ENCODE results near the gene NKX2-1. TPM values are rescaled to one million over a fixed set of nuclear protein-coding genes. Genes with fewer than 3 reads are reported as not detected.
A peak's percentile ranks its signal among the peaks of the same experiment; 100 is the strongest.

The NKX2-1 gene
- total RNA-seq, 1 donor from 2014 or later = not detected

DNA sequence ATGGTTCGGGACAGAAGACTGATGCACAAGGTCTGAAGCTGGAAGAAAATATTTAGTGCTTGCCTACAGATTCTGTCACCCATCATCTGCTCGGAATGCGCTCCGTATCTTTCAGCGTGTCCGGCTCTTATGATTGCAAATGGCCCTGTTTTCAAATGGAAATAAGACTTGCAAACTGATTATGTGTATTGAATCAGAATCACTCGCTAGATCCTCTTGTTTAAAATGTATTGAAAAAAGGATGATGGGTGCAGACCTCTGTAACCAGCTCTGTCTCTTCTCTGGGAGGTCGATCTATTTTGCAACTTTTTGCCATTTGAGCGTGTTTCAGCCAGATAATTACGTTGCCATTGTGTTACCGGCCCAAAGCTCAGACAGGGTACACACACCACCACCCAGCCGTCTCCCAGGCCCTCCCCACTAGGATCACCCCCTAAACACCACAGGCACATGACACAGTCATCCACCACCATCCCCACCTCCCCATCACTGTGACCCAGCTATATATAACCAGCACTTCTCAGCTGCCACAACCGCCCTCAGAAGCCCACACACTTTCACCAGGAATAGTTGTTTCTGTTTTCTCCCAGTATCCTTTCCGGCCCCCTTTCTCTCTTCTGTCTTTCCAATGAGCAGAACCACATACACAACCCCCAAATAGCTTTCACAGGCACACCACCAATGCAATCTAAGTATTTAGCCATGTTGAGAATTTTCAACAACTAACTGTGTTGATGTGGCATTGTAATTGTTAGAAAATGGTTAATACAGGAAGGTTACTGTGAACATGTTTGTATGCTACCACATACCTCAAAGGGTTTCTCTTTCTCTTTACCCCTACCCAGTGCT, 10.7 kb downstream of the NKX2-1 start:
- DNase-seq (ENCODE audit: low read depth) (no peak), FAIRE-seq (no peak)
- Histone ChIP-seq H3K36me3 (ENCODE audit: insufficient read depth, low read length) (no peaks in the 10 kb centered on the region), H3K79me2 (ENCODE audit: insufficient read depth, low read length) (no peaks in the 10 kb centered on the region), H3K9ac (ENCODE audit: low read length) (no peak overlapping the region), H3K4me3 (ENCODE audit: insufficient read depth, low read depth, low read length) (no peak overlapping the region), H3K9me3 (ENCODE audit: insufficient read depth, low read depth, low read length) (peaks cover 9% of the 10 kb centered on the region), H3K4me1 (ENCODE audit: insufficient read depth, low read length) (no peaks in the 10 kb centered on the region), H4K20me1 (ENCODE audit: insufficient read depth, low read length) (peaks cover 3% of the 10 kb centered on the region), H3K27me3 (ENCODE audit: insufficient read depth, low read length) (peaks cover 90% of the 10 kb centered on the region), H3K27ac (ENCODE audit: low read depth, low read length) (no peak overlapping the region), H2AFZ (ENCODE audit: low read depth, low read length) (no peak overlapping the region), H3K4me2 (ENCODE audit: low read length) (peak overlapping the region; percentile 16)
- peaks cover 81% of the 10 kb centered on the region for H3K27me3 Mint-ChIP-seq (ENCODE audit: low read depth, unreplicated experiment)
- no peak overlapping the region for H3K4me3 Mint-ChIP-seq (ENCODE audit: unreplicated experiment)
- no peaks in the 10 kb centered on the region for H3K4me1 Mint-ChIP-seq (ENCODE audit: low read depth, unreplicated experiment)
- TF ChIP-seq, protein P1, sequence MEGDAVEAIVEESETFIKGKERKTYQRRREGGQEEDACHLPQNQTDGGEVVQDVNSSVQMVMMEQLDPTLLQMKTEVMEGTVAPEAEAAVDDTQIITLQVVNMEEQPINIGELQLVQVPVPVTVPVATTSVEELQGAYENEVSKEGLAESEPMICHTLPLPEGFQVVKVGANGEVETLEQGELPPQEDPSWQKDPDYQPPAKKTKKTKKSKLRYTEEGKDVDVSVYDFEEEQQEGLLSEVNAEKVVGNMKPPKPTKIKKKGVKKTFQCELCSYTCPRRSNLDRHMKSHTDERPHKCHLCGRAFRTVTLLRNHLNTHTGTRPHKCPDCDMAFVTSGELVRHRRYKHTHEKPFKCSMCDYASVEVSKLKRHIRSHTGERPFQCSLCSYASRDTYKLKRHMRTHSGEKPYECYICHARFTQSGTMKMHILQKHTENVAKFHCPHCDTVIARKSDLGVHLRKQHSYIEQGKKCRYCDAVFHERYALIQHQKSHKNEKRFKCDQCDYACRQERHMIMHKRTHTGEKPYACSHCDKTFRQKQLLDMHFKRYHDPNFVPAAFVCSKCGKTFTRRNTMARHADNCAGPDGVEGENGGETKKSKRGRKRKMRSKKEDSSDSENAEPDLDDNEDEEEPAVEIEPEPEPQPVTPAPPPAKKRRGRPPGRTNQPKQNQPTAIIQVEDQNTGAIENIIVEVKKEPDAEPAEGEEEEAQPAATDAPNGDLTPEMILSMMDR (IDR thresholded peaks at IDR 0.05; ENCODE audit: insufficient read depth, low read depth, low read length) = no peak
- TF ChIP-seq EZH2 (IDR thresholded peaks at IDR 0.05; ENCODE audit: insufficient read depth, low read length) = no peak
- H3K36me3 Mint-ChIP-seq (ENCODE audit: low read depth, unreplicated experiment) = no peaks in the 10 kb centered on the region
- peaks cover 18% of the 10 kb centered on the region for H3K9me3 Mint-ChIP-seq (ENCODE audit: unreplicated experiment)
- H3K27ac Mint-ChIP-seq (ENCODE audit: unreplicated experiment) = no peak overlapping the region

DNA sequence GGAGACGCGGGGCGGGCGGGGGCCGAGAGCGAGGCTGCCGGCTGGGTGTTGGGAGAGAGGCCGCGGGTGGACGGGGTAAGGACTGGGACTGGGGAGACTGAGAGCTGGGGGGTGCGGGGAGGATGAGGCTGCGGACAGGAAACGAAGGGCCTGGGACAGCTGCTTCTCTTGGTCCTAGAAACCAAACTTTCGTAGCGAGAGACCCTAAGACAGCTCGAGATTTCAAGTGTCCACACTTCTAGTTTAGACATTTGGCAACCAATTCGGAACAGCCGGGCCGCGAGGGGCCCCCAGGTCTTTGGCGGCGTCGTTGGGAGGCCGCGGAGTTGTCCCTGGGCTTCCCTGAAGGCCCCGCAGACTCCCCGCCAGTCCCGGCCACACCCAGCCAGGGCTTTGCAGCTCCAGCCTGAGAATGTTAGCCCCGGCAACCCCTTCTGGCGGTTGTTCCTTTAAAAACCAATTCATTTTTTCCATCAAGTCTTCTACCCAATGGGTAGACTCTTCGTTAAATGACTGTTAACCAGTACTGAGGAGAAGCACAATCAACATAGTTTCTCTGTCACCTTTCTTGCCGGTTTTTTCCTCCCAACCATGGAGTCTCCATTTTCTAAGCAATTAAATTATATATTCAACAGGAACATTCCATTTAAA, 11.5 kb downstream of the NKX2-1 start:
- Histone ChIP-seq H3K79me2 (ENCODE audit: insufficient read depth, low read length) (no peaks in the 10 kb centered on the region), H2AFZ (ENCODE audit: low read depth, low read length) (no peak overlapping the region), H3K36me3 (ENCODE audit: insufficient read depth, low read length) (no peaks in the 10 kb centered on the region), H3K4me2 (ENCODE audit: low read length) (no peak overlapping the region), H3K27ac (ENCODE audit: low read depth, low read length) (no peak overlapping the region), H3K4me1 (ENCODE audit: insufficient read depth, low read length) (no peaks in the 10 kb centered on the region), H3K9me3 (ENCODE audit: insufficient read depth, low read depth, low read length) (peaks cover 5% of the 10 kb centered on the region), H3K9ac (ENCODE audit: low read length) (no peak overlapping the region), H4K20me1 (ENCODE audit: insufficient read depth, low read length) (peaks cover 3% of the 10 kb centered on the region), H3K4me3 (ENCODE audit: insufficient read depth, low read depth, low read length) (no peak overlapping the region), H3K27me3 (ENCODE audit: insufficient read depth, low read length) (peaks cover 90% of the 10 kb centered on the region)
- peaks cover 18% of the 10 kb centered on the region for H3K9me3 Mint-ChIP-seq (ENCODE audit: unreplicated experiment)
- H3K4me1 Mint-ChIP-seq (ENCODE audit: low read depth, unreplicated experiment) = no peaks in the 10 kb centered on the region
- FAIRE-seq (no peak), DNase-seq (ENCODE audit: low read depth) (no peak)
- peaks cover 78% of the 10 kb centered on the region for H3K27me3 Mint-ChIP-seq (ENCODE audit: low read depth, unreplicated experiment)
- no peak overlapping the region for H3K27ac Mint-ChIP-seq (ENCODE audit: unreplicated experiment)
- H3K4me3 Mint-ChIP-seq (ENCODE audit: unreplicated experiment) = no peak overlapping the region
- TF ChIP-seq, protein P1 (IDR thresholded peaks at IDR 0.05; ENCODE audit: insufficient read depth, low read depth, low read length) = no peak
- TF ChIP-seq EZH2 (IDR thresholded peaks at IDR 0.05; ENCODE audit: insufficient read depth, low read length) = no peak
- H3K36me3 Mint-ChIP-seq (ENCODE audit: low read depth, unreplicated experiment) = no peaks in the 10 kb centered on the region

Measured in astrocyte (in vitro differentiated cells and primary cell).